HG03039 (cell line): ENCODE measurements around the gene NPY4R.
"Not testable (repeated sequence)": the region's sequence is repeated elsewhere in the genome, so short reads cannot be mapped to it uniquely, and the experiment has no call there.

Source experiments
- ATAC-seq: cut with Tn5 transposase; IDR thresholded peaks from one replicate; pipeline ENCODE4 v1.9.1; 2021; ENCODE audit warnings: mild to moderate bottlenecking, moderate library complexity; ENCODE audit not compliant: unreplicated experiment

NPY4R gene, protein sequence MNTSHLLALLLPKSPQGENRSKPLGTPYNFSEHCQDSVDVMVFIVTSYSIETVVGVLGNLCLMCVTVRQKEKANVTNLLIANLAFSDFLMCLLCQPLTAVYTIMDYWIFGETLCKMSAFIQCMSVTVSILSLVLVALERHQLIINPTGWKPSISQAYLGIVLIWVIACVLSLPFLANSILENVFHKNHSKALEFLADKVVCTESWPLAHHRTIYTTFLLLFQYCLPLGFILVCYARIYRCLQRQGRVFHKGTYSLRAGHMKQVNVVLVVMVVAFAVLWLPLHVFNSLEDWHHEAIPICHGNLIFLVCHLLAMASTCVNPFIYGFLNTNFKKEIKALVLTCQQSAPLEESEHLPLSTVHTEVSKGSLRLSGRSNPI

DNA sequence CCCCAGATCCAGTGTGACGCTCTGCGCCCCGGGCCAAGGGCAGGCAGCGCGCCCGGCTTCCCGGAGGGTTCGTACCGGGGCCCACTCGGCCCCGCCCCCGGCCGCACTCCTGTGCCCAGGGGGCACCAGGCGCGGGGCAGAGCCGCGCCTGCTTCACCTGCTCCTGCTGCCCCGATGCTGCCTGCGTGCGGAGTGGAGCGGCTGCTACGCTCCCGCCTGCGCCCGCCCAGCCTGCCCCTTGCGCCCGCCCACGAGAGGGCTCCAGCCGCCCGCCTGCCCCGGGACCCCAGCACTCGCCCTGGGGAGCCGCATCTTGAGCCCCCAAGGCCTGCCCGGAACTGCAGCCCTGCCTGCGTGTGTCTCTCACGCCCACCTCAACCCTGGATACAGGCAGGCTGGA is at the start of gene NPY4R:
Gene NPY4R, minus strand, starts transcription at position 194 of the 400 bp plus-strand sequence. CDS start 3,323 bp downstream, outside the sequence.
- ATAC-seq = not testable (repeated sequence)

DNA sequence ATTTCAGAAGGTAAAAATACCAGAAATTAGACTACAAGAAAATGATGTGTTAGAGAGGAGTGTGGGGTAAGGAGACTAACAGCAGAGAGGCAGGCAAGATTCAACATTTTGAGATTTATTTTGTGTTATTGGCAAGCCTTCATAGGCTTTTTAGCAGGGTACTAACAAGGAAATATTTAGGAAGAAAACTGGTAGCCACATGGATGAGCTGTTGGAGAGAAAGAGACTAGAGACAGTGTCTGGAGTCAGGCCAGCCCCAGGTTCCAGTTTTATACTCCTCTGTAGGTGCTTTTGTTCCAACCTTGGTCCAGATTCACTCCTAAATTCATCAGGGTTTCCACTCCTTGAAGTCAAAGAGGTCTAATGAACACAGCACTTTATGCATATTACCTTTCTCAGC is 49.6 kb upstream of the NPY4R start:
- no peak for ATAC-seq

DNA sequence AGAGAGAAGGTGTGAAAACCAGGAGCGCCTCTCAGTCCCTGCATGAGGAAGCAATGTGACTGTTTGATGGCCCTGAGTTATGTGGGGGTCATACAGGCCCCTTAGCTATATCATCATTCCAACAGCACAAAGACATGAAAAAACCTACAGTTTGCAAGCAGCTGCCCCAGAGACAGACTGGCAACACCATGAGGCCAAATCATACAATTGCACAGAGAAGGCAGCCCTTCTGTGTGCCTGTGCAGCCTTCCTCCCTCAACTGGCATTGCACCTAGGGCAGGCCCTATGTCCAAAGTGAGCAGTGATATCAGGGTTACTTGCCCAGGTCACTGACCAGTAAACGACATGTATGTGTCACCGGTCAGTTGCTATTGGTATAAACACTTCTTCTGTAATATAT is 49.1 kb upstream of the NPY4R start:
- ATAC-seq = no peak

DNA sequence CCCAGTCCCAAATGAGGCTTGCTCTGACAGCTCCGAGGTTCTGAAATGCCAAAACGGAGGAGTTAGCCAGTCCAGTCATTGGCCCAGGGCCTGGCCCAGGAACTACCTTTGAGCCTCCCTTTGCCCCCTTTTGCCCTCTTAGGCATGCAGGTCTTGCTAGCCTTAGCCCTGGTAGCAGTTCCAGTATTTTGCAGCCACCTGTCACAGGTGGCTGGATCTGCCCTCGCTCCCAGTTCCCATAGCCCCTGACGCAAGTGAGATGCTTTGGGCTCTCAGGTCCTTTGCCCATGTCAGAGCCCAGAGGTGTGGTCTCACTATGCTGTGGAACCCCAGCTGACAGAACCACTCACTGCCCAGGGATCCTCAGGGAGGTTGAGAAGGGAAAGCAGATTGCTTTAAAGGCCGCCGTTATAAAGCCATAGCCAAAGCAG is 48.7 kb upstream of the NPY4R start:
- no peak for ATAC-seq

DNA sequence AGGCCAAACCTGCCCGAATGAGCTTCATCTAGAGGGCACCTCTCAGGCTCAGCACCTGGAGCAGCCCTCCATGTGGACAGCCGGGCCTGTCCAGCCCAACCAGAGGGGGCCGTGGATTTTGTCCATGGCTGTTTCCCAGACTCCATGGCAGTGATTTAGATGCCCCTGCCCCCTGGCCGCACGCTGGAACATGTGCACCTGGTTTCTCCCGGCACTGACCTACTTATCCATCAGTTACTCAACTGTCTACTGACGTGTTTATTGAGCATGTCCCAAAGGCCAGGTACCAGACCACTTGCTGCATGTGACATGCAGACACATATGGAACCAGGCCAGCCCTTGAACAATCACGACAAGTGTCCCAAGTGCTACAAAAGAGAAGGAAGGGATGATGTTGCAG is 47.6 kb upstream of the NPY4R start:
- ATAC-seq = not testable (repeated sequence)

DNA sequence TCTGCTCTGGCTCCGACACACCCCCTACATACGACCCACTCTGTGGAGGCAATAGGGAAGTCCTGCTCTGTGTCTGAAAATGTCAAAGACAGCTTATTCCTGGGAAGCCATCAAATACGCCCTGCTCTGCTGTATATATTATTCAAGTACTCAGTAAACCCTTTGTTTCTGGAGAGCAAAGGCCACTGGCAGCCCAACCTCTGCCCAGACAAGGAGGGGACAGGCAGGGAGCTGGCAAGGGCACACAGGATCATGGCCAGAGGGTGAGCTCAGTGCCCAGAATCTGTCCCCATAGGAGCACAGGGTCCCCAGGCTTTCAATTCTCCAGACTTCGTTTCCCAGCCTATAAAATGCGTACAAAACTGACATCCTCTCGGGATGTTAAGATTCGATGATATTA is 47.0 kb upstream of the NPY4R start:
- ATAC-seq = not testable (repeated sequence)

DNA sequence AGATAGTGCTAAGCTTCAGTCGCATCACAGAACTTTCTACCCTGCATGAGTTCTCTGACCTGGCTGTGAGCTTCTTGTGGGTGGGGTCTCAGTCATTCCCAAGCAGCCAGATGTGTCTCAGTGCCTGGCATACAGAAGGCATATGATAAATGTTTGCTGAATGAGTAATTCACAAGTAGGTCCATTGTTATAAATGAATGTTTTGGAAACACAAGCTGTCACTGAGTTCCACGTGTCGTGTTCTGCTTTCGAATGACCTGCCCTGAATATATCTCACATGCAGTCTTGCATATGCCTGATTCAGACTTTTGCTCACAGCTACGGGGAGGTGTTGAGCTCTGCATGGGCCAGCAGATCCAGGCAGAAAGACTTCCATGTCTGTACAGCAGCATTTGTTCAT is 46.2 kb upstream of the NPY4R start:
- ATAC-seq = not testable (repeated sequence)

DNA sequence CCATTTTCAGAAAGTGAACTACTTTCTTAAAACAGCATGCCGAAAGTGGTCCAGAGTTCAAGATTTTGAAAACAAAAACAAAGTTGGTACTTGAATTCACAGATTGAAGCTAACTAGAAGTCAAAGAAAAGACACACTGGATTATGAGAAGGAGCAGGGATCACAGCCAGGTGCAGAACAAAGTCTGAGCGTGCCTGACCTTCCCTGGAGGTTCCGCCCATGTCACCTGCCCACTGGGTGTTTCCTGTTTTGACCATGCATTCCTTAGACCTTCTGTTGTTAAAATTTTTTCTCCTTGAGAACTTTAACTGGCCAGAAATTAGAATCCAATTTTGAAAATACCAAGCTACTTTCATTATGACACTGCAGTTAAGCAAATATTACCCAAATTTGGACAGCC is 34.2 kb upstream of the NPY4R start:
- ATAC-seq = not testable (repeated sequence)

DNA sequence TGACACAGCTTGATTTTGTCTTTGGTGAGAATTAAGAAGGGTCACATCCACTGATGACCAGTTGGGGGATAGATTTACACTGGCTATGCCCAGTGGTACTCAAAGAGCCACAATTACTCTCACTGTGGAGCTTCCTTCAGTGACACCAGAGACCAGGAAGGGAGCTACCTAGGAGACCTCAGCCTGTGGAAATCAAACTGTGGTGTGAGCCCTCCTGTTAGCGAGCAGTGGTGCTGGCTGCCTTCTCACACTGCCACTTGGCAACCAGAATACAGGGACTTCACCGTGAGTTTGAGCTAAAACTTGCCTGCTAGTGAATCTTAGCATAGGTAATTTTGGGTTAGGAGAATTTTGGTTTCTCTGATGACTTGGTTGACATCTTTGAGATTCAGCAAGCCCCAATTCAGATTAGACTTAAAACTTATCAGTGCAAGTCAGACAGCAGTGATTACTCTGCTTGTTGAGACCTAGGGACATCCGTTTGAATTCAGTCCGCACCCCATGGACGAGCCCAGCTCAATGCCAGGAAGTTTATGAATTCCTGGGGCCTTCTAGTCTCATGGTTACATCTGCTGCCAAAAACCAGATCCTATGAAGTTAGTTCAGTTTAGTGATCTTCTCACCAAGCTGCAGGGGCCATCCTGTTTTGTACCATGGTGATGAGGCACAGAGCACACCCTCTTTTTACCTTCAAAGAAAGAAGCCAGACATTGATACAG is 33.4 kb upstream of the NPY4R start:
- not testable (repeated sequence) for ATAC-seq

DNA sequence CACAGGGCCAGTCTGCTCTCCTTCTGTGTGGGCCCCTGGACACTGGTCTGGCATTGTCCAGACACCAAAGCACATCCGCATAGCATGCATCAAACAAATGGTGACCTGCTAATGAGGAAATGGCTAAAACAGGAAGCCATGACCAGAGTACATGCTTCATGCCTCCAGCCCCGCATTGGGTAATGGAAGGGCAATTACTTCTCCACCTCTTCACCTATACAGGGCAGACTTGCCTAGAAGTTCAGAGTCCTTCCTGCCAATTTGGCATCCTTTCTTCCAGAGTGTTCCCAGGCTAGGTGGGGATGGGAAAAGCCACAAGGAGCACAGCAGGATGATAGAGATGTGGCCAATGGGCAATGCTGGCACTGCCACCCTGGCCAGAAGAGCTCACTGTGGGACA is 32.1 kb upstream of the NPY4R start:
- not testable (repeated sequence) for ATAC-seq

DNA sequence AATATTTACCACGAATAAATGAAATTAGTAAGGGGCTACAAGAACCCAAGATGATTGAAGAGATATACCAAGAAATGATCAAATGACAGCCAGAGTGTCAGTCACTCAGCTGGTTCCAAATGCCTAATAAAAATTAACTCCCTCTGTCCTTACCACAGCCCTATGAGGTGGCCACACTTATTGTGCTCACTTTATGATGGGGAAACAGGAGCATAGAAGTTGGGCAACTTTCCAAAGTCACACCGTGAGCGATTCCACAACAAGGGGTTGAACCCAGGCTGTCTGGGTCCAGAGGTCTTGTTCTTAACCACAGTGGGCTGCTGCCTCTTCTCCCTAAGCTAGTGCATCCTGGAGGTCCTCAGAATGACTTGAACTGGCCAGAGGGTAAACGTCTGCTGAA is 31.6 kb upstream of the NPY4R start:
- not testable (repeated sequence) for ATAC-seq

DNA sequence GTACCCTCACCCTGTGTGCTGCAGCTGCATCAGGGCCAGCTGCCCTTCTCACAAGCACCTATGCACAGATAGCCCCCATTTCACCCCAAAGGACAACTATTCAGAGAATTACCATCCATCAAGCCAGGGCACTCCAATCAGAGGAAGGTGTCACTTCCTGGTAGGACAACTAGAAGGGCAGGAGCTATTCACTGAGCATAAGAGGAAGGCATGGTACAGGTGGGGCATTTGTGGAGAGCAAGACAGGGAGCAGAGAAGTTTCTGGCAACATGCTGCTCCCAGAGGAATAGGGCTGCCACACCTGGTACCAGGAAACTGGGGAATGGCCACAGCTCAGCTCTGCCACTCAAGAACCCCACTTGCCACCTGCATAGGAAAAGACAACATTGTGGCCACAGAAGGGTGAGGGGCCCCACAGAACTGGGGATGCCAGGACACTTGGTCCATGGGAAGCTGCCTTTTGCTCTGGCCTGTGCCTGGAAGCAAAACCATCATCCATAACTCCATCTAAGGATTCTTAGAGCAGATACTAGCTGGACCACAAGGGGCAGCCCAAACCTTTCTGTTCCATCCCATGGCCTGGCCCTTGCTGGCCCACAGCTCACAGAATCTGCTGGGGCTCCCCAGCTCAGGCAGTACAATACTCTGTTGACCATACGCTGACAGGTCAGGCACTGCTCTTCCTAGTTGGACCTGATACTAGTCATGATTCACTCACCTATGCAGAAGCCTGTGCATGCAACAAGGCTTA is 25.8 kb upstream of the NPY4R start:
- not testable (repeated sequence) for ATAC-seq

DNA sequence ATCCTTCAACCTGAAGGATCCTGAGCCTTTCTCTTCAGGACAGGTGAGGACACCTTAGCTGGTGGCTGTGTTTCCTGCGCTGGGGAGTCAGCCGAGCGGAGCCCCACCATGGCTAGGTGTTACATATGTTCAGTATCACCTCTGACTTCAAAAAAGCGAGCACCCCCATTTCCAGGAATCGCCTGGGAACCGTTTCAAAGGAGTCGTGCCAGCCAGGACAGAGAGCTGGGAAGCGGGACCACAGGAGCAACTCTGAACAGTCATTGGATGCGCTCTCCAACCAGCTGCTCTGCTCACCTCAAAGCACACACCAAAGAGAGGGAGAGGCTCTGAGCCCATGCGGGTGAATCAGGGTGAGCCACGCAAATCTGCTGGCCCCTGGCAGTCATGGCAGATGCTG is 24.5 kb upstream of the NPY4R start:
- ATAC-seq = not testable (repeated sequence)

DNA sequence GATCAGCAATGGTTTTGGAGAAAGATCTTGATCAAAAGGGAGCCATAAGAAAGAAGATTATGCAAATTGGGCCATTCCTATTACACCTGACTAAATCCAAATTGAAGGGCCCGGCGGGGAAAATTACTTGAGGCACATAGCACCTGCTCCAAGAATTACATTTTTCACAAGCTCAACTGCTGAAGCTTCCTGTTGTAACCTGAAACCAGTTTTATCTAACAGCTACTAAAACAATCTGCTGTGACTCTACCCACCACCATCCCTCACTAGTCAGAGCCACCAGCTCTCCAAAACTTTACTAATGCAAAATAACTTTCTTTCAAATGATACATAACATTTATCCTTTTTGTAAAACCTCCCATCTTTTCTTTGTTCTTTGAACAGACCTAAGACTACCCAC is 20.7 kb upstream of the NPY4R start:
- not testable (repeated sequence) for ATAC-seq

DNA sequence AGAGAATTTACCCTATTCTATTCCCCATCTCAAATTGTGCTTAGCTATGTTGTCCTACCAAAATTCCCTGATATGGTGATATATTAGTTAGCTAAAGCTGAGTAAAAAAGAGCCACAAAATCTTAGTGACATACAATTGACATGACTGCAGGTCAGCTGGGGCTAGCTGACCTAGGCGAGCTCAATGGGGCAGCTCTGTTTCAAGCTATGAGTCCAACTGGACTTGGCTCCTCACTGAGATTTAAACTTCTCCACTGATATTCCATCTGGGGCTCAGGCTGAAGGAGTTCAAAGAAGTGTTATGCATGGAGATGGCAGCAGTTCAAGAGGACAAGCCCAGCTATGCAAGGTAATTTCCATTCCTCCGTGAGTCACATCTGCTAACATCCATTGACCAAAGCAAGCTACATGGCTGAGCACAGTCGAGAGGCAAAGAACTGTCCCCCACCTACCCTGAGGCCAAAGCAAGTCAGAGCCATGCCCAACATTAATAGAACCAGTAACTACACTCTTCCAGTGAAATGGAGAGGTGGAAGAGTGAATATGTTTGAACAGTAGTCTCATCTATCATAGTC is 9.1 kb upstream of the NPY4R start:
- ATAC-seq = not testable (repeated sequence)

DNA sequence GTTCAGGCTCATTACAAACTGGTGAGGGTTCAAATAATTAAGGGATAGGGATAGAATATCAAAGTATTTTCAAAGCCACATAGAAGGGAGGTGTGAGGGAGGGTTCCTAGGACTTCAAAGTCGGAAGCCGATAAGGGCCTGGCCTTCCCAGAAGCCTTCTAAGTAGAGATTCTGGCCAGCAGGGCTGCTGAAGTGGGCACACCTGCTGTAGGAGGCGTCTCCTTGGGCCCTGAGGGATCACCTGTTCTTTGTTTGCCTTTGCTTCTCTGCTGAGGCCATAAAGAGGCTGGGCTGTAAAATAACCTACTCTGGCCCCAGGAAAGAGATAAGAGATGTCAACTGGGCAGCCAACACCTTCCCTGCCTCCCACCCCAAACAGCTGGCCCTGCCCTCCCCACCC is 8.0 kb upstream of the NPY4R start:
- not testable (repeated sequence) for ATAC-seq

DNA sequence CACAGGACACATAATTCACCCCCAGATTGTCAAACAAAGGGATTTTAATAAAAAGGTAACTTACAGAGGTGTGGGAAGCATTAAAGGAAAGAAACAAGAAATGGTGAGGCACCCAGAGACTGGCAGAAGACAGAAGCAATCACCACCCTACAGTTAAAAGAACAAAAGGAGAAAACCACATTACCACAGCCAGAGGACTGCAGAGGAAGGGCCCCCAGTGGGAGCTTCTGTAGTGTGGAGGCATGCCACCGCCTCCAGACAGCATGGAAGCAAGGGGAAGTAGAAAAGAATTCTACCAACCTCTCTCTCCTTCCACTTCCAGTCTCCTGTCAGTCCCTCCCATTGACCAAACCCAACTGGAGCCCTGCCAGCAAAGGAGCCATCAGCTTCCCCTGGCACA is 4.4 kb upstream of the NPY4R start:
- not testable (repeated sequence) for ATAC-seq

DNA sequence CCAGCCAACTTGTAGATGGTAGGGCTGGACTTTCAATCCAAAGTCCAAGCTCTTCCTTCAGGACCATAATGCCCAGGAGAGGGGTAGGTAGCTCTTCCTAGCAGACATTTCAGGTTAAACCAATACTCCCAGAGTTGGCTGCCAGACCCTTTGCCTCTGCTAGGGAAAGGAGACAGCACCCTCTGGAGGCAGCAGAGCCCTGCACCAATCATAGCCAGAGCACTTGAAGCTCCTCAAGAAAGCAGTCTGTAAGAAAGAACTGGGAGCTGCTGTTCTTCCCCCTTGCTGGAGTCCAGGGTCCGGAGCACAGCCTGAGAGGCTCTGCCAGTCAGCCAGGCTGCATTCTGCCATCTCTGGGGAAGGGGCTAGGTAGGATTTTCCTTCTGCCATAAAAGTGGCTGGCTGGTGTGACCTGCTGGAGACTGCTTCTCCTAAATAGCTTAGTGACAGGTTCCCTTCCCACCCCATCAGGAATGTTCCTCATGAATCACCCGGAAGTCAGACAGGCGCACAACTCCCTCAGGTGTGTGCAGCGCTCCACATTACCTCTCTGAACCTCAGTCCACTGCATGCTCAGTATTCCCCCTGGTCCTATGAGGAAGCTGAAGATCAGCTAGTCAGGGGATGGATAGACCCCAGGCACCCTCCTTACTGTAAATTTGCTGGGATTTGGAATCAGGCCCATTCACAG is 2.5 kb upstream of the NPY4R start:
- ATAC-seq = not testable (repeated sequence)

DNA sequence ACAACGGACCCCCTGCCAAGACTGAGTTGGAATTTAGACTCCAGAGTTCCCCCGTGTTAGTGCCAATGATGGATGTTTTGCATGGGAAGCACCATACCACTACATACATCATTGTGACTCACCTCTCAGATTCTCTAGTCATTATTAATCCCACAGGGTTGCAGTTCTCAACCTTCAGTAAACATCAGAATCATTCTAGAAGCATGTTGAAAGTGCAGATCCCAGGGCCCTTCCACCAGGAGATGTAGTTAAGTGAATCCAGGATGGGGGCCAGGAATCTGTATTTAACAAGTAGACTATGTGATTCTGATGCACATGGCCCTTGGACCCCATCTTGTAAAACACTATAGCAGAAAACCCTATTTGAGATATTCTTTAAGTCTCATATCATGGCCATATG is 2.1 kb downstream of the NPY4R start:
- not testable (repeated sequence) for ATAC-seq

DNA sequence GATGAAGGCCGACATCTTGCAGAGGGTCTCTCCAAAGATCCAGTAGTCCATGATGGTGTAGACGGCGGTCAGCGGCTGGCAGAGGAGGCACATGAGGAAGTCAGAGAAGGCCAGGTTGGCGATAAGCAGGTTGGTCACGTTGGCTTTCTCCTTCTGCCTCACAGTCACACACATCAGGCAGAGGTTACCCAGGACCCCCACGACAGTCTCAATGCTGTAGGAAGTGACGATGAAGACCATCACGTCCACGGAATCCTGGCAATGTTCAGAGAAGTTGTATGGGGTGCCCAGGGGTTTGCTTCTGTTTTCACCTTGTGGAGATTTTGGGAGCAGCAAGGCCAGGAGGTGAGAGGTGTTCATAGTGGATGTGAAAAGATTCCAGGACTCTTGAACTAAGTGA is 3.5 kb downstream of the NPY4R start:
- ATAC-seq = not testable (repeated sequence)
